Measurements from ENCODE around the gene WFIKKN2.

The WFIKKN2 gene

GRCh38 chr17:50808888-50809287 lies 26.5 kb upstream of the WFIKKN2 start:
- TF ChIP-seq, protein P1, sequence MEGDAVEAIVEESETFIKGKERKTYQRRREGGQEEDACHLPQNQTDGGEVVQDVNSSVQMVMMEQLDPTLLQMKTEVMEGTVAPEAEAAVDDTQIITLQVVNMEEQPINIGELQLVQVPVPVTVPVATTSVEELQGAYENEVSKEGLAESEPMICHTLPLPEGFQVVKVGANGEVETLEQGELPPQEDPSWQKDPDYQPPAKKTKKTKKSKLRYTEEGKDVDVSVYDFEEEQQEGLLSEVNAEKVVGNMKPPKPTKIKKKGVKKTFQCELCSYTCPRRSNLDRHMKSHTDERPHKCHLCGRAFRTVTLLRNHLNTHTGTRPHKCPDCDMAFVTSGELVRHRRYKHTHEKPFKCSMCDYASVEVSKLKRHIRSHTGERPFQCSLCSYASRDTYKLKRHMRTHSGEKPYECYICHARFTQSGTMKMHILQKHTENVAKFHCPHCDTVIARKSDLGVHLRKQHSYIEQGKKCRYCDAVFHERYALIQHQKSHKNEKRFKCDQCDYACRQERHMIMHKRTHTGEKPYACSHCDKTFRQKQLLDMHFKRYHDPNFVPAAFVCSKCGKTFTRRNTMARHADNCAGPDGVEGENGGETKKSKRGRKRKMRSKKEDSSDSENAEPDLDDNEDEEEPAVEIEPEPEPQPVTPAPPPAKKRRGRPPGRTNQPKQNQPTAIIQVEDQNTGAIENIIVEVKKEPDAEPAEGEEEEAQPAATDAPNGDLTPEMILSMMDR (IDR thresholded peaks at IDR 0.05; ENCODE audit: low read depth, low read length, missing control alignments): no peak

GRCh38 chr17:50813583-50813982 lies 21.8 kb upstream of the WFIKKN2 start:
- DNase-seq (ENCODE audit: low read depth): no peak
- TF ChIP-seq, protein P1 (IDR thresholded peaks at IDR 0.05; ENCODE audit: low read depth, low read length, missing control alignments): no peak
- no peak overlapping the region for H3K4me3 ChIP-seq (ENCODE audit: low read depth, low read length)

More at GRCh38 chr17:50808888-50809287, 26.5 kb upstream of the WFIKKN2 start:
- H3K4me3 ChIP-seq (ENCODE audit: low read depth, low read length): no peak overlapping the region
- DNase-seq (ENCODE audit: low read depth): no peak

DNA sequence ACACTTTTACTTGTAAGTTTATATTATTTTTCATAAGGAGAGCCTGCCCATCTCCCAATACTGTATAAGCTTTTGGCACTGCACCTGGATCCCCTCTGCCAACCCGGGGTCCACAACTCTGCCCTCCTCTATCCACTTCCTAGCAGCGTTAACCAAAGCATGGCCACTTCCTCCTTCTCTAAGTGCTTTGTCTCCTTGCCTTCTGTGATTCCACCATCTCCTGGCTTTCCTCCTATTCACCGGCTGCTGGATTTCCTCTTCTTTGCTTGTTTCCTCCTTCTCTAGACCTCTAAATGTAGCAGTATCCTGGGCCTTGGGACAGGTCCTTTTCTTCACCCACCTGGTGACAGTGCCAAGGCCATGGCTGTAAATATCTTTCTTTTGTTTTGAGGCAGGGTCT lies 20.0 kb upstream of the WFIKKN2 start:
- no peak overlapping the region for H3K4me3 ChIP-seq (ENCODE audit: low read depth, low read length)
- TF ChIP-seq, protein P1 (IDR thresholded peaks at IDR 0.05; ENCODE audit: low read depth, low read length, missing control alignments): no peak
- DNase-seq (ENCODE audit: low read depth): no peak

GRCh38 chr17:50816271-50816670 lies 19.1 kb upstream of the WFIKKN2 start:
- no peak for DNase-seq (ENCODE audit: low read depth)
- TF ChIP-seq, protein P1 (IDR thresholded peaks at IDR 0.05; ENCODE audit: low read depth, low read length, missing control alignments): no peak
- no peak overlapping the region for H3K4me3 ChIP-seq (ENCODE audit: low read depth, low read length)

DNA sequence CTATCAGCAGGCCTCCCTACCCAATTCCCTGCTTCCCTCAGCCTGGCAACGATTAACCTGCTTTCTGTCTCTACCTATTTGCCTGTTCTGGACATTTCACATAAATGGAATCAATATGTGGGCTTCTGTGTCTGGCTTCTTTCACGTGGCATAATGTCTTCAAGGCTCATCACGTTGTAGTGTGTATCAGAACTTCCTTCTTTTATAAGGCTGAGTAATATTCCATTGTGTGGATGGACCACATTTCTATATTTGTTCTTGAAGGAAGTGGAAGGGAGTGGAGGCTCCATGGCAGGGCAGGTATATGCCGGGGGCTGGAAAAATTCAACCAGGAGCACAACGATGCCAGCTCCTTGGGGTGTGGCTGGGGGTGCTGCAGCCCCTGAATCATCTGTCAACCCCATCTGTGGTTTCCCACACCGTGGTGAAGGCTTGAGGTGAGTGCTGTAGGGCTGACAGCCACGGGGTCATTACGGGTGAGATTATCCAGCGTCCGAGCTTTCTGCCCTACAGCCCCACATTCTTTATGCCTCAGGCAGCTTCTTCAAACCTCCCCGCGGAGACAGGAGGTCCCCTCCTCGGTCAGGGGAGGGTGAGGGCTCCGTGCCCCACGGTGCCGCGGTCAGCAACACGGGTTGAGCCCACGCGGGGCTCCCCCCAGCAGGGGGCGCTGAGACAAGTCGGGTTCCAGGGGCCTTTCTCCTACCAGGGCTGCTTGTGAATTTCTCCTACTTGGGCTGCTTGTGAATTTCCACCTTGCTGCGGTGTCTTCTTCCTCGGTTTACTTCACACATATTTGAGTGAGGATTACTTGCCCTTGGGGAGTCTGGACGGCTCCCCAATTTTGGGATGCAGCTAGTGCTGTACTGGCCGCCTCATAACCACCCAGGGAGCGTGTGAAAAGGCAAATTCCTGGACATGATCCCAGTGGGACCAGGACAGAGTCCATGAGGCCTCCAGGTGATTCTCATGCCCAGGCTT lies 18.3 kb upstream of the WFIKKN2 start:
- H3K4me3 ChIP-seq (ENCODE audit: low read depth, low read length): no peak overlapping the region
- DNase-seq (ENCODE audit: low read depth): no peak
- TF ChIP-seq, protein P1 (IDR thresholded peaks at IDR 0.05; ENCODE audit: low read depth, low read length, missing control alignments): peak; percentile 95

DNA sequence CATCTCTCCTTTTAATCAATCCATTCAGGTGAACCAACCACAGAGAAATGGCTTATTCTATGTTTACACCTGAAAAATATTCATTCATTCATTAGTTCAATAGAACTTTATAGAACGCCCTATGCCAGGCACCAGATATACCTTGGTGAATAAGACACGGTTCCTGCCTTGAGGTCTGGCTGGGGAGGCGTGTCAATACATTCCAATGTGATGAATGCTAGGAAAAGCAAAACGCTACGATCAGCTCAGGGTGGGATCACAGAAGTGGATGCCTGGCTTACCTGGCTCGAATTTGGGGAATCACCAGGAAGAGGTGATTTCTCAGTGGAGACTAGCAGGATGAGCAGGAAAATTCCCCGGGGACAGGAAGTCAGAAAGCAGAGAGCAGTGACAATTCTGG lies 17.5 kb upstream of the WFIKKN2 start:
- DNase-seq (ENCODE audit: low read depth): no peak
- TF ChIP-seq, protein P1 (IDR thresholded peaks at IDR 0.05; ENCODE audit: low read depth, low read length, missing control alignments): no peak
- no peak overlapping the region for H3K4me3 ChIP-seq (ENCODE audit: low read depth, low read length)

Measured in GM12864 (cell line).